ENCODE results near the gene SLIT3.
"Not testable (repeated sequence)": the region's sequence is repeated elsewhere in the genome, so short reads cannot be mapped to it uniquely, and the experiment has no call there.

The SLIT3 gene

DNA sequence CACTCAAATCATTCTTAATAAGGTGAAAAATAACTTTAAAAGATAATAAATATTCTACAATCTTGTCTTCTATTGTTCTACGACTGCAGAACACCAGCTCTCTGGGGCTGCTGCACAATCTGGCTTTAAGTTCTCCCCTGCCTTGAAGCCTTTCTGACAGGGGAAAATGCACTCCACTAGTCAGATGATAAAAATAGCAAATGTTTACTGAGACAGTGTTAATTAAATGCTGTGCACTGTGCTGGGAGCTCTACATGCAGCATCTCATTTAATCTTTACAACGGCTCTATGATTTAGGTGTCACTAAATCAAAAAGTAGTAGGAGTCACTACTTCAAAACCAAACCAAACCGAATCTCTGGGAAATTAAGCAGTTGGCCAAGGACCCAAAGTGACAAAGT is 132.7 kb downstream of the SLIT3 start:
- DNase-seq = no peak

- DNase-seq = no peak
These were observed 134.9 kb downstream of the SLIT3 start for GRCh38 chr5:169166078-169166477.

- DNase-seq = no peak
These were observed 135.9 kb downstream of the SLIT3 start for GRCh38 chr5:169165052-169165451.

- DNase-seq = no peak
These were observed 136.4 kb downstream of the SLIT3 start for GRCh38 chr5:169164481-169164925.

GRCh38 chr5:169162407-169162806 is 138.5 kb downstream of the SLIT3 start:
- DNase-seq = no peak

GRCh38 chr5:169161022-169161680 is 139.8 kb downstream of the SLIT3 start:
- no peak for DNase-seq

GRCh38 chr5:169160405-169160901 is 140.5 kb downstream of the SLIT3 start:
- no peak for DNase-seq

DNA sequence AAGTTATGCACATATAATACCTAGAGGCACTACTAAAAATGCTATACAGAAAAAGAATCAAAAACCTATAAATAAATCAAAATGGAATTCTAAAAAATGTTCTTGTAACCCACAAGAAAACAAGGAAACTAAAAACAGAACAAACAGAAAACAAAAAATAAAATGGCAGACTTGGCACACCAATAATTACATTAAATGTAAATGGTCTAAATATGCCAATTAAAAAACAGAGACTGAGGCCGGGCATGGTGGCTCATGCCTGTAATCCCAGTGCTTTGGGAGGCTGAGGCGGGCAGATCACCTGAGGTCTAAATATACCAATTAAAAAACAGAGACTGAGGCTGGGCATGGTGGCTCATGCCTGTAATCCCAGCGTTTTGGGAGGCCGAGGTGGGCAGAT is 142.2 kb downstream of the SLIT3 start:
- no peak for DNase-seq

DNA sequence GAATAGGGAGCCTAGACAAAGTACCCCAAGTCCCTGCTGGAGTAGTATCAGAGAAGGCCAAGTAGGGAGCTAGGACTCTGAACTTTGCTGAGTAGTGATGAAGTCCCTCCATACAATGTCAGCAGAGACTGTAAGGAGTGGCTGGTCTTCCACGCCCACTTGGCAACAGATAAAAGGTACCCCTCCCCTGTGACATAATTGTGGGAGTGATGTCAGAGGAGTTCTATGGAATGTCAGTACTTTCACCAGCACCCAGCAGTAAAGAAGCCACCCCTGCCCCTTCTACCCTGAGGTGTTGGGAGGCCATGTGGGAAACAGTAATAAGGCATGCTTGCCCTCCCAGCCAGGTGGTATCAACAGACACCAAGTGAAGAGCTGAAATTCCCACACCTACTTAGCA is 143.9 kb downstream of the SLIT3 start:
- DNase-seq = no peak

DNA sequence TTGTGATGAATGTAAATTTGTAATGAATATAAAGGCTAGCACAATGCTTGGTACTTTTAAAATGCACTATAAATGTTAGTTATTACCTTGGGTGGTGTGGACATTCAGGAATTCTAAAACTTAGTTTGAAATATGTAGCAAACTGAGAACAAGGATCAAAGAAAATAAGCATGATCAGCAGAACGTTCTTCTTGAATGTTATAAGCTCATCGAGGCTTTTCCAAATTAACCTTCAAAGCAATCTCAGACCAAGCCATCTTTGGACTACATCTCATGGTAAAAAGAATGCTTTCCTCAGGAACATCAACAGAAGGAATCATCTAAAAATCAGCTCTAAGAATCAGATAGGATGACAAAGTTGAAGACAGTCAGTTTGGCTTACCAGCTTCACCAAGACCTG is 146.3 kb downstream of the SLIT3 start:
- no peak for DNase-seq

DNA sequence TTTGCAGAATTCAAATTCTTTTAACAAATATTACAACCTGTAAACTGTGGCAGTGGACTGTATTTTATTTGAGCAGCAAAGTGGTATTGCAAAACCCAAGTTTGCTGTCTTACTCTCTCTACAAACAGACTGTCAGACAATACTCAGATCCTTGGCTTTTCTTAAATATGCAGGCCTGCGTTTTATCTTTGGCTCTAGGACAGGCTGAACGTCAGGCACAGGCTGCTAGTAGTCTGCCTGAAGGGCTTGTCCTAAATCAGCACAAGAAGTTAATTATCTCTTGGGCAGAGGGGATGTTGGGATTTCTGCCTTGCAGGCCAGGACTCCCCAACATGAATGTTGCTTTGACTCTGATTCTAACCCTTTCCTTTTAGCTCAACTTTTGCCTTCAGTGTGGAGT is 147.5 kb downstream of the SLIT3 start:
- no peak for DNase-seq

DNA sequence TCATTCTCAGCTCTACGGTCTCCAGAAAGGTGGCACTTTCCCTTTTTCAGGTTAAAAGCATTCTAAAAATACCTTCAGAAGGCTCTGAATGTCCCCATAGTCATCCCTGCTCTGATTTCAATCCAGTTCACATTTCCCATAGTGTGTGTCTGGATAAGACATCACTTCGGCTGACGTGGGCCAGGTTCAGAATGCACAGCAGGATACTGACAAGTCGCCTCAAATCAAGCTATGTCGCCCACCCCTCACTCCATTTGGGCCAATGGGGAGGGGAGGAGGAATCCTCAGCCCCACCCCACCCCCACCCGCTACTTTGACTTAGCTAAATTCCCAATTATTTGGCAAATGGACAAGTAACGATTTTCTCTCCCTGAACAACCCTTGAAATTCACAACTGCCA is 148.0 kb downstream of the SLIT3 start:
- no peak for DNase-seq

DNA sequence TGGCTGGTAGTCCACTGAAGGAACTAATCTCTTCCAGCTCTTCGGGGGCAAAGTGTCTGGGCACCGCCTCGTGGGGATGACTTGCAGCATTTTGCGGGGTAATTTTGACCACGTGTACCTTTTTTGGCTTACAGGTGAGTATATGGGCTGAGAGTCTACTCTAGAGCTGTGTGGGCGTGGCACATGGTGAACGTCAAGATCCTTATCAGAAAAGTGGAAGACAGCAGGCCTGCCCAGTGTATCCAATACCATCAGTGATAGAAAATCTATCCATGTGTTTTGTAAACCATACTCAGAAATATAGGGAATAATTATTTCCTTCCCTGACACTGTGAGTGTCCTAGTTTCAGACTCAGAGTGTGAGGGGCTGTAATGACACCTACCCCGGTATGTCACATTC is 148.5 kb downstream of the SLIT3 start:
- no peak for DNase-seq

GRCh38 chr5:169151051-169151805 is 149.7 kb downstream of the SLIT3 start:
- DNase-seq = no peak

- DNase-seq = no peak
These were observed 150.8 kb downstream of the SLIT3 start for GRCh38 chr5:169150108-169150507.

DNA sequence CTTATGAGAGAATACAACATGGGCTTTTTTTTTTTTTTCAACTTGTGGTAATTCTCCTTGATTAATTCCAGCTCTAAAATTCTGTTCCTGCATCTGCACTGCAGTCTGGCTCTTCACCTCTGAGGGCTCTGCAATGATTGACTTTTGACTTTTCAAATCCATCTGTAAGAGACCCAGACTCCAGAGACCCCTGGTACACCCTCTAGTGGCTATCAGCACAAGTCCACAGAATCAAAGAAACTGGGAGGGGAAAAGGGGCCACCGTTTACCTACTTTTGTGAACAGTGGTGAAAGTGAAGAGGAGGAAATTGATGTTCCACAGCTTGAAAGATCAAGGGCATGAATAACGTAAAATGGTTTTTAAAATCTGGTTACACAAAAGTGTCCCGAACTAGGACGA is 151.6 kb downstream of the SLIT3 start:
- DNase-seq = no peak

DNA sequence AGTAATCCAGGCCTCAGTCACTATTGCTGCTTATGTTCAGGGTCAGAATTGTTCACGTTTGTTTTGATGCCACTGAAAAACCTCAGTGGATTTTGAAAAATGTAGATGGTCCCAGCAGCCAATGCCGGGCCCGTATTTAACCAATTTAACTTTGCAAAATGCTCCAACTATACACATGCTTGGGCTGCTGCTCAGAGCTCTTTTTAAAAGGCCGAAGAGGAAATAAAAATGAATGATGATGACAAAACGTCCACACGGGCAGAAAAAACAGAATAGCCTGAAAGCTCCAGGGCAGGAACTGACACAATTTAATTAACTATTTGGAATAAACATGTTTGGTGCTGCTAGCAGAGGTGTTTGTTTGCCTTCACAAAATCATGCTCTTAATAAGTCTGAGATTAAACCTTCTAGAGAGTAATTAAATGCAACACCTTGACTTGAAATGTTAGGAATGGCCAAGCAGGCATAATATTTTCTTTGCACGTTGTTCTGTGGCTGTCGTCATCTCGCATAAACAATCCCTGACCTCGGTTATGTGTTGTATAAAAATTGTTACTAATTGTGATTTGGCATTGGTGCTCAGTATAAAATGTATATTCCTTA is 152.7 kb downstream of the SLIT3 start:
- DNase-seq = no peak

DNA sequence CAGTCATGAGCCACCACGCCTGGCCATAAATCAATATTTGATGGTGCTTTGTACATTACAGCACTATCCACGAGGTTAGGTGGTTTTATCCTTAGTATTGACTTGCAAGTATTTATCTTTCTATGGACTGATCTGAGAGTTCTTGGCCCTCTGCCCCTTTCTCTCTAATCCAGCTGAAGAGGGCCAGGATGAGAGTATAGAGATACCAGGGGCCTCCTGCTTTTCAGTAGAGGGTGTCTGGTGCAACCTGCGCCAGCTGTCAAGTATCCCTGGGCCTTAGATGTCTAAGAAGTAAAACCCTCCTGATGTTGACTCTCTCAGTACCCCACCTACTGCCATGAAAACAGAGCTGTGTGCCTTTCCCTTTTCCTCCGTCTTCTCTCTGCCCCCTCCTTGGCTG is 153.4 kb downstream of the SLIT3 start:
- no peak for DNase-seq

GRCh38 chr5:169146158-169146557 is 154.8 kb downstream of the SLIT3 start:
- DNase-seq = no peak

GRCh38 chr5:169142264-169142970 is 158.5 kb downstream of the SLIT3 start:
- no peak for DNase-seq

DNA sequence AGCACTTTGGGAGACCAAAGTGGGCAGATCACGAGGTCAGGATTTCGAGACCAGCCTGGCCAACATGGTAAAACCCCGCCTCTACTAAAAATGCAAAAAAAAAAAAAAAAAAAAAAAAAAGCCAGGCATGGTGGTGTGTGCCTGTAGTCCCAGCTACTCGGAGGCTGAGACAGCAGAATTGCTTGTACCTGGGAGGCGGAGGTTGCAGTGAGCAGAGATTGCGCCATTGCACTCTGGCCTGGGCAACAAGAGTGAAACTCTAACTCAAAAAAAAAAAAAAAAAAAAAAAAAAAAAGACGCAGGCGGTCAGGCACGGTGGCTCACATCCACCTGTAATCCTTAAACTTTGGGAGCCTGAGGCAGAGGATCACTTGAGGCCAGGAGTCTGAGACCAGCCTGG is 160.7 kb downstream of the SLIT3 start:
- DNase-seq = not testable (repeated sequence)

DNA sequence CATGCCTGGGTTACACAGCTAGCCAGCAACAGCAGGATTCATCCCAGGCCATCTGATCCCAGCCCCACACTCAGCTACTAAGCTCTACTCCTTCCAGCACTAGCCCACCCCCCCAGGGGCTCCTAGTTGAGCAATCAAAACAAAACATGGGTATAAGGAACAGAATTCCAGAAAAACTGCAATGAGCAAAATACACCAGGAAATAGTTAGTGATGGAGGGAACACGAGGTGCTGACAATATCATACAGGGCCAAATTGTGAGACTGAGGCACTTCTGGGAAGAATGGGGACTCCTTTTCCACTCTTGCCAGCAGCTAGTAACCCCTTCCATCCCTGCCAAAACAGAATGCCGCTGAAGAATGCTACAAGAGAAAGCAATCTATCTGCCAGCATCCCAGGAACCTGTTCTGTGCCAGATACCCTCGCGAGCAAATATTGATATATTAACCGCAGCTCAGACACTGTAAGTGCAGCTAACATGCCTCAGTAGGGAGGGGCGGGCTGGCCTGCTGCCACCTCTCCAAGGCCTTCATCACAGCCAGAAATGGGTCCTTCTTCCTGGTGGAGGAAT is 161.4 kb downstream of the SLIT3 start:
- no peak for DNase-seq

DNA sequence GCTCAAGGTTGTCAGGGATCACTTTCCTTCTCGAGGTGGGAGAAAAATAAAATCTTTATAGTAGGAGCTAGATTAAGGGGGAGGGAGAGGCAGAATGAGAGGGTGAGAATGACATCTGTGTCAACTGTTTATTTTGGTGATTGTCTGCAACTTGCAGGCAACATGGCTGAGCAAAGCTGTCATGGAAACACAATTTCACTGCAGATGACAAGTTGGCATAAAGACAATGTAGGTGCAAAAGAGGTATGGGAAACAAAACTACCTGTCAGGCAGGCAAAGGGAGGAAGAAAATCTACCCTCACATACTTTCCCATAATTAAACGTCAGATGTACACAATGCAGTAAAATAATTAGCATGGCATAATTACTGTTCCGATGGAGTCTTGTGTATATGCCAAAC is 167.4 kb downstream of the SLIT3 start:
- no peak for DNase-seq

Data from NCI-H748 treated with DMSO at 0.1 percent for 48 hours (cell line).